Colonic mucosa (tissue), 4 donors: ENCODE measurements around the gene RNF4. TPM values are rescaled to one million over a fixed set of nuclear protein-coding genes. Genes with fewer than 3 reads are reported as not detected.

Experiments
- DNase-seq: peaks from one replicate; pipeline ENCODE4 v3.0.0-alpha.2; 2020
- H3K27ac ChIP-seq: fragments of 200-600 bp; one replicate; pipeline ENCODE4 v1.8.0; 2021
- H3K27me3 ChIP-seq: fragments of 200-600 bp; one replicate; pipeline ENCODE4 v1.8.0; 2021
- H3K36me3 ChIP-seq: fragments of 200-600 bp; one replicate; pipeline ENCODE4 v1.8.0; 2021
- H3K4me1 ChIP-seq: fragments of 200-600 bp; one replicate; pipeline ENCODE4 v1.8.0; 2021; ENCODE audit warnings: mild to moderate bottlenecking
- H3K4me3 ChIP-seq: fragments of 200-600 bp; one replicate; pipeline ENCODE4 v1.8.0; 2021
- H3K9ac ChIP-seq, 2 donors: one replicate each; pipeline ENCODE4 v1.7.0; 2013; ENCODE audit warnings: control low read depth in 2 of 2, low read depth in 2 of 2, low read length in 2 of 2
- H3K9me3 ChIP-seq: fragments of 200-600 bp; one replicate; pipeline ENCODE4 v1.8.0; 2021
- CTCF ChIP-seq: fragments of 200-600 bp; IDR thresholded peaks from one replicate; pipeline ENCODE4 v1.8.0; 2022; ENCODE audit warnings: antibody characterized with exemption, mild to moderate bottlenecking
- intact Hi-C: fragments of 100-400 bp; cut with DNase I; formaldehyde crosslinking; loops from one replicate; pipeline ENCODE4 v1.14.1; 2022
- total RNA-seq, 2 donors: library from RNA; stranded (reverse); fragmentation: NEBNext Ultra II Directional in 1 of 2; extraction: Animal tissue kit (Norgen Biotek cat#: 25700) in 1 of 2; gene quantifications; one replicate each; pipeline ENCODE4 v1.2.1, GENCODE V29; 2021
- donor health status: healthy.
- donor health status: DM: no; HTN: no; CAD: no.
- donor health status: DM: no; HTN: no; CAD: no.

Gene RNF4
- total RNA-seq, 2 donors from 2014 or later, result 50.1 to 51.1 TPM

- H3K9ac ChIP-seq, result peak overlapping the region in 1 of 2 donors; percentile 48
- H3K27me3 ChIP-seq, result no peaks in the 10 kb centered on the region
- TF ChIP-seq CTCF, result no peak
- peaks cover 51% of the 10 kb centered on the region for H3K4me1 ChIP-seq
- no peak overlapping the region for H3K4me3 ChIP-seq
- DNase-seq, result peak; percentile 45
- no peaks in the 10 kb centered on the region for H3K36me3 ChIP-seq
- intact Hi-C loops, result no loop called here
- no peaks in the 10 kb centered on the region for H3K9me3 ChIP-seq
- peak overlapping the region; percentile 37 for H3K27ac ChIP-seq
These were observed 13.8 kb downstream of the RNF4 start for GRCh38 chr4:2482693-2483092.

GRCh38 chr4:2483237-2483636 is 14.3 kb downstream of the RNF4 start:
- Histone ChIP-seq H3K27ac (peak overlapping the region; percentile 37), H3K4me3 (no peak overlapping the region), H3K9ac (peak overlapping the region in 1 of 2 donors; percentile 41), H3K9me3 (no peaks in the 10 kb centered on the region), H3K36me3 (no peaks in the 10 kb centered on the region), H3K4me1 (peaks cover 47% of the 10 kb centered on the region), H3K27me3 (no peaks in the 10 kb centered on the region)
- no peak for DNase-seq
- TF ChIP-seq CTCF, result no peak
- intact Hi-C loops, result no loop called here

- H3K36me3 ChIP-seq, result no peaks in the 10 kb centered on the region
- H3K27ac ChIP-seq, result no peak overlapping the region
- peak overlapping the region in 1 of 2 donors; percentile 48 for H3K9ac ChIP-seq
- peaks cover 38% of the 10 kb centered on the region for H3K4me1 ChIP-seq
- DNase-seq, result no peak
- no peaks in the 10 kb centered on the region for H3K27me3 ChIP-seq
- no peaks in the 10 kb centered on the region for H3K9me3 ChIP-seq
- no peak overlapping the region for H3K4me3 ChIP-seq
- no peak for TF ChIP-seq CTCF
- intact Hi-C loops, result no loop called here
These were observed 15.3 kb downstream of the RNF4 start for GRCh38 chr4:2484185-2484584.

GRCh38 chr4:2484993-2485392 is 16.1 kb downstream of the RNF4 start:
- Histone ChIP-seq H3K9me3 (no peaks in the 10 kb centered on the region), H3K4me1 (peaks cover 37% of the 10 kb centered on the region), H3K27ac (peak overlapping the region; percentile 68), H3K36me3 (no peaks in the 10 kb centered on the region), H3K9ac (peak overlapping the region; percentile 41 to 48), H3K4me3 (no peak overlapping the region), H3K27me3 (no peaks in the 10 kb centered on the region)
- peak; percentile 81 for DNase-seq
- no peak for TF ChIP-seq CTCF
- intact Hi-C loops, result no loop called here

GRCh38 chr4:2485956-2486355 is 17.1 kb downstream of the RNF4 start:
- H3K9ac ChIP-seq, result no peak overlapping the region
- no peak for DNase-seq
- intact Hi-C loops, result no loop called here
- H3K36me3 ChIP-seq, result no peaks in the 10 kb centered on the region
- H3K4me3 ChIP-seq, result no peak overlapping the region
- no peaks in the 10 kb centered on the region for H3K27me3 ChIP-seq
- H3K9me3 ChIP-seq, result no peaks in the 10 kb centered on the region
- H3K27ac ChIP-seq, result peak overlapping the region; percentile 68
- peaks cover 30% of the 10 kb centered on the region for H3K4me1 ChIP-seq
- no peak for TF ChIP-seq CTCF
